Rectal smooth muscle tissue (tissue), 1 donor: ENCODE results near the gene IQGAP3.

ENCODE experiments used
- H3K27ac ChIP-seq: one replicate; pipeline ENCODE4 v1.7.0; 2013; ENCODE audit warnings: low read depth, low read length, inconsistent platforms
- H3K27me3 ChIP-seq: one replicate; pipeline ENCODE4 v1.7.0; 2013; ENCODE audit warnings: low read length; ENCODE audit not compliant: control insufficient read depth, insufficient read depth
- H3K36me3 ChIP-seq: one replicate; pipeline ENCODE4 v1.7.0; 2013; ENCODE audit warnings: low read length; ENCODE audit not compliant: control insufficient read depth, insufficient read depth
- H3K4me1 ChIP-seq: one replicate; pipeline ENCODE4 v1.7.0; 2013; ENCODE audit warnings: low read length; ENCODE audit not compliant: control insufficient read depth, insufficient read depth
- H3K4me3 ChIP-seq: one replicate; pipeline ENCODE4 v1.7.0; 2013; ENCODE audit warnings: low read length
- H3K9ac ChIP-seq: one replicate; pipeline ENCODE4 v1.7.0; 2013; ENCODE audit warnings: low read length

The IQGAP3 gene

DNA sequence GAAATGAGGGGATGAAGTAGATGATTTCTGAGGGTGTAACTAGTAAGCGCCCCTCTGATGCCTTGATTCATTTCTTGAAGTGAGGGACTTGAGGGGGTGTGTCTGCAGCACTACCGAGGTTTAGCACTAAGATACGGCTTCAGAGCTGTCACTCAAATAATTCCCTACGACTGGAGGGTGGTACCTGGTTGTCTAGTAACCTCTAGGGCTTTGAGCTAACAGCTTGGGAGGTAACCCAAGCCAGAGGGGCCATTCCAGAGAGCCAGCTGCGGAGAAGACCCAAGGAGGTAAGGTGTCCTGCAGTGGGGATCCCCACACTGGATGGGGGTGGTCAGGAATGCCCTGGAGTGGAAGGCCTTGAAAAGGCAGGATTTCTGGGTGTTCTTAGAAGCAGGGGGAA lies 7.1 kb upstream of the IQGAP3 start, which contains the start of gene TTC24:
Gene TTC24 (plus strand): TSS at position 252 of the 400 bp plus-strand sequence. CDS start 1,642 bp downstream, outside the sequence.
- no peaks in the 10 kb centered on the region for H3K4me1 ChIP-seq
- no peaks in the 10 kb centered on the region for H3K27me3 ChIP-seq
- no peak within 1 kb of the TSS for H3K9ac ChIP-seq
- no peak within 1 kb of the TSS for H3K27ac ChIP-seq
- no peaks in the 10 kb centered on the region for H3K36me3 ChIP-seq
- H3K4me3 ChIP-seq = no peak within 1 kb of the TSS

DNA sequence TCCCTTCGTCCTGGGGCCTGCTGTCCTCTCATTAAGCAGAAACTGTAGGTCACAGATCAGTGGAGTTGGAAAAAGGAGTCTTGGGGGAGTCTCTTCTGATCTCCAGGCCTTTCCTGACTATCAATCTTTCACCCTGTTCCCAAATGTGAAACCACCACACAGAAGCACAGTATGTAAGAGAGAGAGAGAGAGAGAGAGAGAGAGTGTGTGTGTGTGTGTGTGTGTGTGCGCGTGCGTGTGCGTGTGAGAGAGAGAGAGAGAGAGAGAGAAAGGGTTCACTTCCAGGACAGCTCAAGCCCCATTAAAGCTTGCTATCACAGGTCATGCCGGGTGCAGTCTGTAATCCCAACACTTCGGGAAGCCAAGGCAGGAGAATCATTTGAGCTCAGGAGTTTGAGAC lies 5.7 kb upstream of the IQGAP3 start:
- Histone ChIP-seq H3K27ac (no peak overlapping the region), H3K4me1 (no peaks in the 10 kb centered on the region), H3K36me3 (no peaks in the 10 kb centered on the region), H3K9ac (no peak overlapping the region), H3K27me3 (peaks cover 2% of the 10 kb centered on the region), H3K4me3 (no peak overlapping the region)

DNA sequence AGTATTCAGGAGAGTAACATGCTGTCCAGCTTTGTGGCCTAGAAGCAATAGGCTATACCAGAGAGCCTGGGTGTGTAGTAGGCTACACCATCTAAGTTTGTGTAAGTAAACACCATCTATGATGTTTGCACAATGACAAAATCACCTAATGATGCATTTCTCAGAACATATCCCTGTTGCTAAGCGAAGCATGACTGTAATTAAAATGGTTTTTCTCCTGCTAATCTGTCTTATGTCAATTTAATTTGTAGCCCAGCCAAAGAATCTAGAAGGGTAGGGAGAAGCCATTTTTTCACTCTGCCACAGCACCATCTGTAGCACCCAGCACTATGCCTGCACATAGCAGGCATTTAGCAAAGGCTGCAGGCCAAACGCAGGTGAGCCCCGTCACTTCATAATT lies 5.2 kb upstream of the IQGAP3 start:
- Histone ChIP-seq H3K4me1 (no peaks in the 10 kb centered on the region), H3K4me3 (no peak overlapping the region), H3K36me3 (no peaks in the 10 kb centered on the region), H3K9ac (no peak overlapping the region), H3K27ac (no peak overlapping the region), H3K27me3 (peaks cover 3% of the 10 kb centered on the region)

DNA sequence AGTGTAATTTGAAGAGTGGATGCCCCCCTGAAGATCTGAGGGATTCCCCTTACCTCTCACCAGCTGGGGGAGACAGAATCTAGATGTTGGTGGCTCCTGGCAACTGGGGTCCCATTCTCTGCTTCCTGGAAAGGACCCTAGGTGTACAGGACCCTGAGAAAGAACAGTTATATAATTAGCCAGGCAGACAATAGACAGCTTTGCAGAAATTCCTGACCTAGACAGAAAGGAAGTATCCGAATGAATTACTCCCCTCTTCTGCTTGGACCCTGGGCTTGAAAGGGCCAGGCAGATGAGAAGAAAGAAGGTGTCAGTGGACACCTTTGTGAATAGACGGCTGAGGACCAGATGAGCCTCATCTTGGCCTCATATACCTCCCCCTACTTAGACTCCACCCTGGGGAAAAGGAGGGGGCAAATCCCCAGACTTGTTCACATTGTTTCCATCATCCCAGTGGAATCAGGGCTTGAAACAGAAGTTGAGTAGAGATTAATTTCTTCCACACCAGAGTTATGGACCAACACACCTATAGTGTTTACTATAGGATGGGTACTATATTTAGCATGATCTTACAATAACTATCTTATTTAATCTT lies 1.8 kb upstream of the IQGAP3 start:
- Histone ChIP-seq H3K4me3 (no peak overlapping the region), H3K9ac (no peak overlapping the region), H3K4me1 (peaks cover 7% of the 10 kb centered on the region), H3K36me3 (no peaks in the 10 kb centered on the region), H3K27me3 (peaks cover 3% of the 10 kb centered on the region), H3K27ac (no peak overlapping the region)

DNA sequence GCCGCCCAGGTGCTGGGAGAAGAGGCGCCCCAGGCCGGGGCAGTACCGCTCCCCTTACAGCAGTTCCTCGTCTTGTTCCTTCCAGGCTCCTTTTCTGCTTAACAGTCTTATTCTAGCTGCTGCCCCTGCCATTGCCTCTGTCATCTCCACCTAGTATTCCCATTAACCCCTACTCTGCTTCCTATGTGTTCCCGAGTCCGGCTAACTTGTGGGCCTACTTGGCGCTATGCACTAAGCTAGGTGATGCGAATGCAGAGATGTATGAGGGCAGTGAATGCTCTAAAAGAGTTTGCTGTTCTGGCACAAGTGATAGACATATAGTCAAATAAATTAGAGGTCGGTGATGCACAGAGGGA lies 276 bp upstream of the IQGAP3 start:
- Histone ChIP-seq H3K36me3 (no peaks in the 10 kb centered on the region), H3K27ac (no peak overlapping the region), H3K4me1 (peaks cover 7% of the 10 kb centered on the region), H3K4me3 (peak overlapping the region; percentile 72), H3K27me3 (peaks cover 3% of the 10 kb centered on the region), H3K9ac (no peak overlapping the region)

DNA sequence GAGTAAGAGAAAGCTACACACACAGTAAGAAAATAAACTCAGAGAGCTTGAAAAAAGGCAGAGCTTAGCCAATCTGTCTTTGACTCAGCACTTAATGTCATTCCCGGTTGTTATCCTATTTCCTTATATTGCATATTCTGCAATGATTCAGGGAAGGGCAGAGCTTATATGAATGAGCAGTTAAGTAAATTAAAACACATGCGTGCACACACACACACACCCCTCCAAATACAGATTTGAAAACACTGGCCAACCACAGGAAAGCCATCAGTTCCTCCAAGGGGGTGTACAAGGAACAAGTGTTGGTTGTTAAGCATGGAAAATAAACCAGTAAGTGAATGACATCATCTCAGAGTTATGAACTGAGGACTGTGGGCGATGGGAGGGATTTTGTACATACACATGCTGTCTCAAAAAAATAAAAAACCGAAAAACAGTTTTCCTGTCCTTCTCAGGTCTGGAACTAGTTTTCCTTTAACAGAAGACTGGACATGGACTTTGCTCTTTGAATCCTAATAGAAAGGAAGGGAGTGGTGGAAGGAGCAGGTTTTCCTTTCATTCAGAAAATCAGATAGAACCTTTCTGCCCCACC lies 1.0 kb downstream of the IQGAP3 start:
- peaks cover 3% of the 10 kb centered on the region for H3K27me3 ChIP-seq
- H3K4me1 ChIP-seq = peaks cover 7% of the 10 kb centered on the region
- no peak overlapping the region for H3K27ac ChIP-seq
- peak overlapping the region; percentile 72 for H3K4me3 ChIP-seq
- H3K36me3 ChIP-seq = no peaks in the 10 kb centered on the region
- peak overlapping the region; percentile 27 for H3K9ac ChIP-seq

DNA sequence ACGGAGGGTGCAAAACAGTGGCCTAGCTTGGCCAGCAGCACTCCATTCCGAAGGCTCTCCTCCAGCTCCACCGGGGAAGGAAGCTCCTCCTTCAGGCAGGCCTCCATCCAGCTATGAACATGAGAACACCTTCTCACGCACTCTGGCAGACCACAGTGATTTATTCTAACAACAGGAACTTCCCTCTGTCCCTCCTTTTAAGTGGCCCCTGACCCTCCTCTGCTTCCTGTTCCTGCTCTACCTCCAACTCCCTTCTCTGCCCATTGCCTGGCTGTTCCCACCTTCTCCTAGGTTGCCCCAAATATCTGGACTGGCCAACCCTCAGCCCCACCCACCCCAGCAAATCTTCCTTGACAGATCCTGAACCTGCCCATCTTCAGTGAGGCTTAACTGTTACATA lies 5.9 kb downstream of the IQGAP3 start:
- Histone ChIP-seq H3K36me3 (no peaks in the 10 kb centered on the region), H3K4me1 (peaks cover 4% of the 10 kb centered on the region), H3K4me3 (no peak overlapping the region), H3K27ac (no peak overlapping the region), H3K9ac (no peak overlapping the region), H3K27me3 (no peaks in the 10 kb centered on the region)

DNA sequence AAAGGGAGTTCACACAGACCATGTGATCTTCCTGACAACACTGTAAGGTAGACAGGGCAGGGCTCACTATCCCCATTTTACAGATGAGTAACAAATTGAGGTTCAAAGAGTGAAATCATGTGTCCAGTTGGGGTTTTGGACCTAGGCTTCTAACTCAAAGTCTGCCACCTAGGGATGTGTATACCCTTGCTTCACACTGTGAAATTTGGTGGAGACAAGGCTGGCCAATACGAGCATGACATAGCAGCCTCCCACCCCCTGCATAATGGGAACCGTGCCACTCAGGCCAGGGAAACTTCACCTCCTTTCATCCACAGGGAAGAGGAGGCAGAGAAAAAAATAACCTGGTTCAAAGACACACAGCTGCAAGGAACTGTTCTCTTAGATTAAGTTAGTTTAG lies 6.8 kb downstream of the IQGAP3 start:
- H3K9ac ChIP-seq = no peak overlapping the region
- H3K36me3 ChIP-seq = no peaks in the 10 kb centered on the region
- no peaks in the 10 kb centered on the region for H3K4me1 ChIP-seq
- H3K27ac ChIP-seq = no peak overlapping the region
- H3K27me3 ChIP-seq = no peaks in the 10 kb centered on the region
- no peak overlapping the region for H3K4me3 ChIP-seq

DNA sequence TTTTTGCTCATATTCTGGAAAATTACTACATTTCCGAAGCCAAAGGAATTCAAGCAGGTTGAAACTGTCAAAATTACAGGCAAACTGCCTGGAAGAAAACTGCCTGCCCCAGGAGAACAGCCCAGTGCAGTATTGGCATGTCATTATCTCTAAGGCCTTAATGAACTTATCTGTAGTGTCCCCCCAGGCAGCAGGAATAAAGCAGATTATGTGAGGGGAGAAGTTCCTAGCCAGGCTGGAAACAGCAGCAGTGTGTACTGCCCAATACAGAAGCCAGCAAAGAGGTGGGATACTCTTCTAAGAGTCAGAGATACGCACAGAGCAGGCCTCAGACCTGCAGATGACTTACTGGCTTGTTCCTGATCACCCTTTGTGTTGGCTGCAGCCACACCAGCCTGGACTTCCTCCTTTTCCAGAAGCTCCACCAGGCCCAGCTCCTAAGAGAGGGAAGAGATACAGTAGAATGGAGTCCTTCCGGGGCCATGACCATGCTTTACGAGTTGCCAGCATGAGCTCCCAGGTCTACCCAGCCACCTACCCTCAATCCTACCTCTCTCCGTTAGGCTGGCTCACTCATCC lies 11.7 kb downstream of the IQGAP3 start:
- H3K36me3 ChIP-seq = no peaks in the 10 kb centered on the region
- no peak overlapping the region for H3K4me3 ChIP-seq
- H3K4me1 ChIP-seq = no peaks in the 10 kb centered on the region
- H3K9ac ChIP-seq = no peak overlapping the region
- H3K27me3 ChIP-seq = no peaks in the 10 kb centered on the region
- H3K27ac ChIP-seq = no peak overlapping the region

DNA sequence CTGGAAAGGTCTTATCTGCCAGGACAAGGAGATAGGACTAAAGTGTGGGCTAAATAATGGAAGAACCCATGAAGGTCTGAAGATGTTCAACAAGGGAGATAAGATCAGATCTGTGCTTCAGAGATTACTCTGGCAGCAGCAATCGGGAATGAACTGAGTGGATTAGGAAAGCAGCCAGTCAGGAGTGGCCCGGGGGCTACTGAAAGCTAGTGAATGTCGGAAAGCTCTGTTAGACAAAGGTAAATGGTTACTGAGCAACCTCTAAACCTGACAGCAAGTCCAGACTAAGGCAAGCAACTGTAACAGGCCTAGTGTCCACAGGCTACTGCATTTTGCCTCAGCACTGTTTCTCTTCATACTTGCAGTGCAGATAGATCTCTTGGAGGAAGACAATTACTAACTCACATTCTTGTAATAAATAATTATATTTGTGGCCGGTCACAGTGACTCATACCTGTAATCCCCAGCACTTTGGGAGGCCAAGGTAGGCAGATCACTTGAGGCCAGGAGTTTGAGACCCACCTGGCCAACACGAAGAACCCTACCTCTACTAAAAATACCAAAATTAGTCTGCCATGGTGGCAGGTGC lies 12.5 kb downstream of the IQGAP3 start:
- H3K9ac ChIP-seq = no peak overlapping the region

DNA sequence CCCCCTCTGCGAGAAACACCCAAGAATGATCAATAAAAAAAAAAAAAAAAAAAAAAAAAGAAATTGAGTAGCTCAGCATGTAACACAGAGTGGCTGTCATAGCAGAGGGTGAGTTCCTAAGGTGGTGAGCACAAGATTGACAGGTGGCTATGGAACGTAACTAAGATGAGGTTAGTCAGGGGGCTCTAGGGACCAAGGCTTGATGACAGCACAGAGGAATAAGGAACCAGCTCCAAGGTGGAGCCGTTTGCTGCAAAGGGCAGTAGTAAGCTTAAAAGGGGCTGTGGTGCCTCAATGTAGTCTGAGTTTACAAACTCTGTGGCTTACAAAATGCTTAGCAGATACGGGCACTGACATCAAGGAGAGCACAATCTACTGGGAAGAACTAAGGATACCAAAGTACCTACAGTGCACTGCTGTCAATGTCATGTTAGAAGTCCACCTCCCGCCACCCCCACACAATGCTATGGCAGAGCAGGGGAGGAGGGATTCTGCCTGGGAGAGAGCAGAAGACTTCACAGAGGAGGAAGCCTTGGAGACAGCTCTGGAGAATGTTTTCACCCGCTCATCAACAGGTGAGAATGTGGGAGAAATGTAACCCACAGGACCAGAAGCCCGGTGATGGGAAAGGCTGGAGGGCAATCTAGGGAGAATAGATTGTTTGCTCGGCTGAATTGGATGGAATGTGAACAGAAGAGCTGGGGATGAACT lies 13.1 kb downstream of the IQGAP3 start:
- H3K9ac ChIP-seq = no peak overlapping the region
- H3K27me3 ChIP-seq = no peaks in the 10 kb centered on the region
- H3K4me3 ChIP-seq = no peak overlapping the region
- H3K36me3 ChIP-seq = no peaks in the 10 kb centered on the region
- H3K4me1 ChIP-seq = no peaks in the 10 kb centered on the region
- no peak overlapping the region for H3K27ac ChIP-seq

More for the DNA sequence above, 12.5 kb downstream of the IQGAP3 start:
- H3K27ac ChIP-seq = no peak overlapping the region
- H3K27me3 ChIP-seq = no peaks in the 10 kb centered on the region
- no peaks in the 10 kb centered on the region for H3K4me1 ChIP-seq
- no peak overlapping the region for H3K4me3 ChIP-seq
- no peaks in the 10 kb centered on the region for H3K36me3 ChIP-seq

DNA sequence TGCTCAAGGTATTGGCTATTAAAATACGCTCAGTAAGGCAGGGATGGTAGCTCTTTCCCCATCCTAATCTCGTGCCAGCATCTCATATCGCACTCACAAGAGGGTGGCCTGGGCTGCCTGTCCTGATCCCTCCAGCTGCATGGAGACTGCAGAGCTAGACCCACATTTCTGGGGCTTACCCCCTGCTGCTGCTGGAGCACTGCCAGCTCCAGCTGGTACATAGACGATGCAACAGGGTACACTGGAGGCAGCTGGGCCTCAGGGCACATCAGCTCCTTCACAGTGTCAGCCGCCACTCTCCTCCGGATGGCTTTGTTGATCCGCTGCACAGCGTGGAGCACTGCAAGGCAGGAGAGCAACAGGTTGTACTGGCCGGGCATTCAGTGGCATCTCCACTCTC lies 16.0 kb downstream of the IQGAP3 start:
- no peaks in the 10 kb centered on the region for H3K27me3 ChIP-seq
- H3K36me3 ChIP-seq = no peaks in the 10 kb centered on the region
- H3K4me3 ChIP-seq = no peak overlapping the region
- no peaks in the 10 kb centered on the region for H3K4me1 ChIP-seq
- H3K27ac ChIP-seq = no peak overlapping the region
- H3K9ac ChIP-seq = no peak overlapping the region
